NCI-H524 (cell line): ENCODE data around the gene MUSTN1.
A peak's percentile ranks its signal among the peaks of the same experiment; 100 is the strongest.

Source experiments
- DNase-seq, 2 experiments: peaks; one replicate each; lab custom pipeline; 2025; lab: John Stamatoyannopoulos, UW

Gene MUSTN1

GRCh38 chr3:52852419-52852818 lies 17.6 kb upstream of the MUSTN1 start:
- DNase-seq = no peak

GRCh38 chr3:52851348-52851747 lies 16.5 kb upstream of the MUSTN1 start:
- DNase-seq = peak in 1 of 2 experiments; percentile 66

GRCh38 chr3:52849656-52850055 lies 14.8 kb upstream of the MUSTN1 start:
- DNase-seq = no peak

- DNase-seq = no peak
Measured at GRCh38 chr3:52848617-52849016, 13.8 kb upstream of the MUSTN1 start.

- DNase-seq = no peak
Measured at GRCh38 chr3:52847726-52848125, 12.9 kb upstream of the MUSTN1 start.

GRCh38 chr3:52847241-52847640 lies 12.4 kb upstream of the MUSTN1 start:
- DNase-seq = no peak

- DNase-seq = peak; percentile 17 to 71
Measured at GRCh38 chr3:52846432-52846965, 11.7 kb upstream of the MUSTN1 start.

GRCh38 chr3:52845691-52846431 lies 11.0 kb upstream of the MUSTN1 start:
- peak in 1 of 2 experiments; percentile 54 for DNase-seq

GRCh38 chr3:52845157-52845556 lies 10.3 kb upstream of the MUSTN1 start:
- no peak for DNase-seq

- no peak for DNase-seq
Measured at GRCh38 chr3:52844290-52844975, 9.6 kb upstream of the MUSTN1 start.

- no peak for DNase-seq
Measured at GRCh38 chr3:52843881-52844280, 9.1 kb upstream of the MUSTN1 start.

GRCh38 chr3:52843108-52843865 lies 8.5 kb upstream of the MUSTN1 start:
- DNase-seq = no peak

- no peak for DNase-seq
Measured at GRCh38 chr3:52842424-52842823, 7.6 kb upstream of the MUSTN1 start.

GRCh38 chr3:52841981-52842340 lies 7.1 kb upstream of the MUSTN1 start:
- no peak for DNase-seq

GRCh38 chr3:52841211-52841980 lies 6.6 kb upstream of the MUSTN1 start:
- no peak for DNase-seq

GRCh38 chr3:52839892-52840545 lies 5.2 kb upstream of the MUSTN1 start:
- DNase-seq = no peak

- DNase-seq = no peak
Measured at GRCh38 chr3:52839268-52839575, 4.4 kb upstream of the MUSTN1 start.

GRCh38 chr3:52838561-52839267 lies 3.9 kb upstream of the MUSTN1 start:
- DNase-seq = no peak

GRCh38 chr3:52836986-52837385 lies 2.2 kb upstream of the MUSTN1 start:
- DNase-seq = no peak

- DNase-seq = no peak
Measured at GRCh38 chr3:52836471-52836845, 1.6 kb upstream of the MUSTN1 start.
